CD14-positive monocyte (primary cell): Measurements from ENCODE around the gene VSTM2B. TPM values are rescaled to one million over a fixed set of nuclear protein-coding genes. Genes with fewer than 3 reads are reported as not detected.
"Not testable (repeated sequence)": the region's sequence is repeated elsewhere in the genome, so short reads cannot be mapped to it uniquely, and the experiment has no call there.

Experiments used
- DNase-seq, 3 donors: peaks; one replicate each; pipeline ENCODE4 v3.0.0-alpha.2; 2011 to 2022
- H2AFZ ChIP-seq: 2 replicates; pipeline ENCODE4 v1.6.0; 2012; ENCODE audit warnings: mild to moderate bottlenecking, low read depth, low read length, inconsistent platforms; ENCODE audit not compliant: insufficient read depth, poor library complexity, severe bottlenecking
- H3K27ac ChIP-seq, 2 donors: 1 replicate in 1 of 2; 2 replicates in 1 of 2; pipeline ENCODE4 v1.5.1; 2012 to 2013; ENCODE audit warnings: low read length in 2 of 2, control low read depth in 1 of 2, inconsistent platforms in 1 of 2, low read depth in 1 of 2, mild to moderate bottlenecking in 1 of 2
- H3K27me3 ChIP-seq, 2 donors: one replicate each; pipeline versions ENCODE4 v1.6.0 to v1.6.1; 2011 to 2013; ENCODE audit warnings: low read length in 2 of 2; ENCODE audit not compliant: control insufficient read depth in 2 of 2, insufficient read depth in 2 of 2
- H3K36me3 ChIP-seq, 2 donors: replicated peaks in 1 of 2; 1 replicate in 1 of 2; 2 replicates in 1 of 2; pipeline versions ENCODE4 v1.5.1 to v1.6.1; 2012 to 2013; ENCODE audit warnings: low read length in 2 of 2, control low read depth in 1 of 2, inconsistent platforms in 1 of 2, mild to moderate bottlenecking in 1 of 2; ENCODE audit not compliant: insufficient read depth in 2 of 2, control insufficient read depth in 1 of 2
- H3K4me1 ChIP-seq, 2 donors: 1 replicate in 1 of 2; 2 replicates in 1 of 2; pipeline versions ENCODE4 v1.5.1 to v1.6.1; 2012 to 2013; ENCODE audit warnings: low read length in 2 of 2, control low read depth in 1 of 2, inconsistent platforms in 1 of 2, mild to moderate bottlenecking in 1 of 2, moderate library complexity in 1 of 2; ENCODE audit not compliant: insufficient read depth in 2 of 2, control insufficient read depth in 1 of 2
- H3K4me2 ChIP-seq: replicated peaks from 2 replicates; pipeline ENCODE3; 2012; ENCODE audit warnings: low read length, moderate library complexity, mild to moderate bottlenecking; ENCODE audit not compliant: poor library complexity, severe bottlenecking; ENCODE audit errors: extremely low read depth
- H3K4me3 ChIP-seq, 3 experiments: fragments of 200-600 bp in 1 of 3; sonication (generic) in 1 of 3; replicated peaks in 1 of 3; 1 replicate in 2 of 3; 2 replicates in 1 of 3; pipeline ENCODE4 v1.5.1; 2011 to 2013; ENCODE audit warnings: low read length in 3 of 3, mild to moderate bottlenecking in 3 of 3, control low read depth in 2 of 3, low read depth in 2 of 3, inconsistent platforms in 1 of 3, moderate library complexity in 1 of 3
- H3K79me2 ChIP-seq: 2 replicates; pipeline ENCODE4 v1.6.0; 2012; ENCODE audit warnings: mild to moderate bottlenecking, control low read depth, inconsistent platforms, low read length, moderate library complexity; ENCODE audit not compliant: insufficient read depth
- H3K9ac ChIP-seq: 2 replicates; pipeline ENCODE4 v1.6.0; 2017; ENCODE audit warnings: low read length, mild to moderate bottlenecking; ENCODE audit not compliant: insufficient read depth, poor library complexity, severe bottlenecking
- H3K9me3 ChIP-seq, 2 donors: replicated peaks in 1 of 2; 1 replicate in 1 of 2; 2 replicates in 1 of 2; pipeline versions ENCODE4 v1.5.1 to v1.6.1; 2012 to 2013; ENCODE audit warnings: low read length in 2 of 2, control low read depth in 1 of 2; ENCODE audit not compliant: control insufficient read depth in 1 of 2, insufficient read depth in 1 of 2
- H4K20me1 ChIP-seq: 2 replicates; pipeline ENCODE4 v1.6.0; 2012; ENCODE audit warnings: mild to moderate bottlenecking, low read length, control low read depth, moderate library complexity; ENCODE audit not compliant: insufficient read depth
- H3K27ac Mint-ChIP-seq, 7 donors: one replicate each; pipeline ENCODE4 v1.8.0; 2020; ENCODE audit warnings: mild to moderate bottlenecking in 7 of 7, mixed read lengths in 7 of 7, moderate library complexity in 6 of 7, inconsistent platforms in 2 of 7
- H3K27me3 Mint-ChIP-seq, 3 donors: one replicate each; pipeline ENCODE4 v1.8.0; 2021 to 2022; ENCODE audit warnings: low read depth in 3 of 3, mild to moderate bottlenecking in 3 of 3, mixed read lengths in 3 of 3, moderate library complexity in 3 of 3, inconsistent platforms in 1 of 3
- H3K36me3 Mint-ChIP-seq, 2 donors: one replicate each; pipeline ENCODE4 v1.8.0; 2020; ENCODE audit warnings: mixed read lengths in 2 of 2, inconsistent platforms in 1 of 2, mild to moderate bottlenecking in 1 of 2
- H3K4me1 Mint-ChIP-seq: one replicate; pipeline ENCODE4 v1.8.0; 2020; ENCODE audit warnings: mild to moderate bottlenecking, mixed read lengths
- H3K4me3 Mint-ChIP-seq, 2 donors: one replicate each; pipeline ENCODE4 v1.8.0; 2020; ENCODE audit warnings: mild to moderate bottlenecking in 2 of 2, mixed read lengths in 2 of 2, moderate library complexity in 1 of 2
- H3K9me3 Mint-ChIP-seq, 7 donors: one replicate each; pipeline ENCODE4 v1.8.0; 2020 to 2022; ENCODE audit warnings: mixed read lengths in 7 of 7, mild to moderate bottlenecking in 6 of 7, moderate library complexity in 6 of 7, inconsistent platforms in 2 of 7
- CTCF ChIP-seq: fragments of 200-600 bp; IDR thresholded peaks from one replicate; pipeline ENCODE4 v1.8.0; 2022; ENCODE audit warnings: antibody characterized with exemption, mild to moderate bottlenecking
- WGBS: methylation state at CpG from one replicate; pipeline ENCODE4 v1.1.5; 2013; ENCODE audit warnings: missing lambda C conversion rate; ENCODE audit not compliant: insufficient coverage; 5-methylcytosine and 5-hydroxymethylcytosine counted together
- intact Hi-C, 2 donors: fragments of 100-400 bp; cut with micrococcal nuclease; formaldehyde crosslinking; loops; one replicate each; pipeline versions ENCODE4 v1.15.0 to v1.15.1; 2023
- polyA plus RNA-seq, 3 donors: library from polyadenylated mRNA; depleted of rRNA in 1 of 3; unstranded in 2 of 3; stranded (reverse) in 1 of 3; fragments of 300-500 nt in 2 of 3; fragments of >200 nt in 1 of 3; fragmentation: Illumina TruSeq in 2 of 3; gene quantifications; 1 replicate in 2 of 3; 2 replicates in 1 of 3; pipeline ENCODE4 v1.2.3, GENCODE V29; 2012 to 2021

Gene VSTM2B
- polyA plus RNA-seq, 3 donors, result not detected

- H3K9ac ChIP-seq, result no peak overlapping the region
- H3K36me3 ChIP-seq, result no peaks in the 10 kb centered on the region
- no peak overlapping the region for H3K4me2 ChIP-seq
- H3K27ac ChIP-seq, result no peak overlapping the region
- H3K4me3 ChIP-seq, result no peak overlapping the region
- DNase-seq, result no peak
- Mint-ChIP-seq H3K4me1 (no peaks in the 10 kb centered on the region), H3K27me3 (peaks cover 0 to 9% (median 2%) of the 10 kb centered on the region in 3 donors), H3K4me3 (no peak overlapping the region), H3K9me3 (peaks cover 0 to 4% (median 0%) of the 10 kb centered on the region in 7 donors), H3K36me3 (no peaks in the 10 kb centered on the region), H3K27ac (no peak overlapping the region)
- no peak for TF ChIP-seq CTCF
- intact Hi-C loops, result no loop called here
- H3K79me2 ChIP-seq, result no peaks in the 10 kb centered on the region
- no peak overlapping the region for H2AFZ ChIP-seq
- no peaks in the 10 kb centered on the region for H3K27me3 ChIP-seq
- H4K20me1 ChIP-seq, result no peaks in the 10 kb centered on the region
- H3K9me3 ChIP-seq, result no peaks in the 10 kb centered on the region
- H3K4me1 ChIP-seq, result no peaks in the 10 kb centered on the region
- 95% methylated on average over 14 of the region's 15 CpGs for WGBS
Observed at GRCh38 chr19:29544656-29545360, 19.0 kb downstream of the VSTM2B start.

- H3K4me3 ChIP-seq, H3K27me3 ChIP-seq, H3K4me3 Mint-ChIP-seq, H4K20me1 ChIP-seq, intact Hi-C loops, H3K9me3 ChIP-seq, H3K27ac Mint-ChIP-seq, H3K27me3 Mint-ChIP-seq, H3K4me1 Mint-ChIP-seq, H3K9ac ChIP-seq, H3K36me3 ChIP-seq, DNase-seq, H3K27ac ChIP-seq, H3K9me3 Mint-ChIP-seq, H3K79me2 ChIP-seq, H3K4me2 ChIP-seq, H2AFZ ChIP-seq, H3K36me3 Mint-ChIP-seq, H3K4me1 ChIP-seq: not testable (repeated sequence)
- 100% methylated on average over 2 of the region's 4 CpGs for WGBS
Observed at GRCh38 chr19:29545447-29545846, 19.7 kb downstream of the VSTM2B start.
